Liver (tissue), 9 donors: ENCODE measurements around the gene ELK4. TPM values are rescaled to one million over a fixed set of nuclear protein-coding genes. Genes with fewer than 3 reads are reported as not detected.
A peak's percentile ranks its signal among the peaks of the same experiment; 100 is the strongest.

Experiments
- DNase-seq: peaks from one replicate; pipeline ENCODE4 v3.0.0-alpha.2; 2017; ENCODE audit warnings: low spot score
- H3K27ac ChIP-seq, 2 donors: one replicate each; pipeline ENCODE4 v1.7.0; 2013; ENCODE audit warnings: inconsistent platforms in 2 of 2, low read length in 2 of 2, control low read depth in 1 of 2, low read depth in 1 of 2, mild to moderate bottlenecking in 1 of 2
- H3K27me3 ChIP-seq, 4 donors: one replicate each; pipeline versions ENCODE4 v1.6.1 to v1.7.0; 2013; ENCODE audit warnings: low read length in 3 of 4, inconsistent platforms in 1 of 4, mild to moderate bottlenecking in 1 of 4, moderate library complexity in 1 of 4; ENCODE audit not compliant: control insufficient read depth in 4 of 4, insufficient read depth in 4 of 4
- H3K36me3 ChIP-seq, 4 donors: one replicate each; pipeline versions ENCODE4 v1.6.1 to v1.7.0; 2013; ENCODE audit warnings: low read length in 3 of 4, mild to moderate bottlenecking in 3 of 4, low read depth in 1 of 4, moderate library complexity in 1 of 4; ENCODE audit not compliant: control insufficient read depth in 4 of 4, insufficient read depth in 3 of 4
- H3K4me1 ChIP-seq, 4 donors: one replicate each; pipeline versions ENCODE4 v1.6.1 to v1.7.0; 2013; ENCODE audit warnings: low read length in 3 of 4, mild to moderate bottlenecking in 3 of 4, moderate library complexity in 1 of 4; ENCODE audit not compliant: control insufficient read depth in 4 of 4, insufficient read depth in 4 of 4
- H3K4me3 ChIP-seq, 3 donors: one replicate each; pipeline versions ENCODE4 v1.6.1 to v1.7.0; 2013; ENCODE audit warnings: low read length in 3 of 3, control low read depth in 1 of 3, low read depth in 1 of 3, mild to moderate bottlenecking in 1 of 3
- H3K9ac ChIP-seq, 2 donors: one replicate each; pipeline ENCODE4 v1.7.0; 2013; ENCODE audit warnings: low read length in 2 of 2, mild to moderate bottlenecking in 2 of 2, moderate library complexity in 2 of 2, control low read depth in 1 of 2, low read depth in 1 of 2
- H3K9me3 ChIP-seq, 4 donors: one replicate each; pipeline versions ENCODE4 v1.6.1 to v1.7.0; 2013; ENCODE audit warnings: low read length in 3 of 4; ENCODE audit not compliant: control insufficient read depth in 4 of 4
- EGR1 ChIP-seq, 2 donors: IDR thresholded peaks; 2 replicates each; pipeline ENCODE4 v1.6.1; 2016 to 2018; ENCODE audit warnings: antibody characterized with exemption in 2 of 2, low read depth in 2 of 2
- FOXA1 ChIP-seq: IDR thresholded peaks from 2 replicates; pipeline ENCODE4 v1.6.1; 2016; ENCODE audit warnings: antibody characterized with exemption
- GABPA ChIP-seq, 2 donors: IDR thresholded peaks in 1 of 2; conservative IDR thresholded peaks in 1 of 2; 2 replicates each; pipeline ENCODE4 v1.6.1; 2016; ENCODE audit warnings: antibody characterized with exemption in 2 of 2, mild to moderate bottlenecking in 1 of 2, moderate library complexity in 1 of 2
- JUND ChIP-seq, 2 donors: IDR thresholded peaks; 2 replicates each; pipeline ENCODE4 v1.6.1; 2016; ENCODE audit warnings: antibody characterized with exemption in 2 of 2
- MAX ChIP-seq: IDR thresholded peaks from 2 replicates; pipeline ENCODE4 v1.6.1; 2016; ENCODE audit warnings: antibody characterized with exemption
- NR2F2 ChIP-seq: IDR thresholded peaks from 2 replicates; pipeline ENCODE4 v1.6.1; 2016; ENCODE audit warnings: antibody characterized with exemption
- RAD21 ChIP-seq, 2 donors: IDR thresholded peaks; 2 replicates each; pipeline ENCODE4 v1.6.1; 2016; ENCODE audit warnings: antibody characterized with exemption in 2 of 2, mild to moderate bottlenecking in 2 of 2
- REST ChIP-seq: IDR thresholded peaks from 2 replicates; pipeline ENCODE4 v1.6.1; 2016; ENCODE audit warnings: antibody characterized with exemption, mild to moderate bottlenecking
- YY1 ChIP-seq: IDR thresholded peaks from 2 replicates; pipeline ENCODE4 v1.6.1; 2016; ENCODE audit warnings: antibody characterized with exemption, mild to moderate bottlenecking
- WGBS: extraction: QIAGEN DNeasy Blood & Tissue Kit; methylation state at CpG from one replicate; pipeline ENCODE4 v1.1.7; 2013; 5-methylcytosine and 5-hydroxymethylcytosine counted together
- polyA plus RNA-seq, 2 donors: library from polyadenylated mRNA; stranded (reverse) in 1 of 2; unstranded in 1 of 2; fragments of 200-250 nt in 1 of 2; fragments of >200 nt in 1 of 2; fragmentation: Nextera tagmentation in 1 of 2; extraction: Ambion mirVana in 1 of 2; gene quantifications; one replicate each; pipeline versions ENCODE4 v1.2.1 to v1.2.3, GENCODE V29; 2013 to 2015
- total RNA-seq, 2 donors: library from RNA; depleted of rRNA; stranded (reverse); fragments of >200 nt; gene quantifications; one replicate each; pipeline ENCODE4 v1.2.3, GENCODE V29; 2014
- TF ChIP-seq, protein P1 (sequence below): fragments of 150-350 bp; IDR thresholded peaks from 2 replicates; pipeline ENCODE4 v1.5.1; 2017; ENCODE audit warnings: improper control_type of control experiment, low read depth, low read length; ENCODE audit not compliant: missing input control
- TF ChIP-seq, protein P2 (sequence below): IDR thresholded peaks from 2 replicates; pipeline ENCODE4 v1.6.1; 2016; ENCODE audit warnings: antibody characterized with exemption
- donor health status: healthy.
- donor health status: healthy.
- donor health status: healthy.
- donor health status: healthy.
- donor health status: healthy.

Gene ELK4
- total and polyA plus RNA-seq, 4 donors, result 3.5 to 20.2 (median 6.9) TPM

- TF ChIP-seq, protein P1, sequence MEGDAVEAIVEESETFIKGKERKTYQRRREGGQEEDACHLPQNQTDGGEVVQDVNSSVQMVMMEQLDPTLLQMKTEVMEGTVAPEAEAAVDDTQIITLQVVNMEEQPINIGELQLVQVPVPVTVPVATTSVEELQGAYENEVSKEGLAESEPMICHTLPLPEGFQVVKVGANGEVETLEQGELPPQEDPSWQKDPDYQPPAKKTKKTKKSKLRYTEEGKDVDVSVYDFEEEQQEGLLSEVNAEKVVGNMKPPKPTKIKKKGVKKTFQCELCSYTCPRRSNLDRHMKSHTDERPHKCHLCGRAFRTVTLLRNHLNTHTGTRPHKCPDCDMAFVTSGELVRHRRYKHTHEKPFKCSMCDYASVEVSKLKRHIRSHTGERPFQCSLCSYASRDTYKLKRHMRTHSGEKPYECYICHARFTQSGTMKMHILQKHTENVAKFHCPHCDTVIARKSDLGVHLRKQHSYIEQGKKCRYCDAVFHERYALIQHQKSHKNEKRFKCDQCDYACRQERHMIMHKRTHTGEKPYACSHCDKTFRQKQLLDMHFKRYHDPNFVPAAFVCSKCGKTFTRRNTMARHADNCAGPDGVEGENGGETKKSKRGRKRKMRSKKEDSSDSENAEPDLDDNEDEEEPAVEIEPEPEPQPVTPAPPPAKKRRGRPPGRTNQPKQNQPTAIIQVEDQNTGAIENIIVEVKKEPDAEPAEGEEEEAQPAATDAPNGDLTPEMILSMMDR, result no peak
- TF ChIP-seq, protein P2, sequence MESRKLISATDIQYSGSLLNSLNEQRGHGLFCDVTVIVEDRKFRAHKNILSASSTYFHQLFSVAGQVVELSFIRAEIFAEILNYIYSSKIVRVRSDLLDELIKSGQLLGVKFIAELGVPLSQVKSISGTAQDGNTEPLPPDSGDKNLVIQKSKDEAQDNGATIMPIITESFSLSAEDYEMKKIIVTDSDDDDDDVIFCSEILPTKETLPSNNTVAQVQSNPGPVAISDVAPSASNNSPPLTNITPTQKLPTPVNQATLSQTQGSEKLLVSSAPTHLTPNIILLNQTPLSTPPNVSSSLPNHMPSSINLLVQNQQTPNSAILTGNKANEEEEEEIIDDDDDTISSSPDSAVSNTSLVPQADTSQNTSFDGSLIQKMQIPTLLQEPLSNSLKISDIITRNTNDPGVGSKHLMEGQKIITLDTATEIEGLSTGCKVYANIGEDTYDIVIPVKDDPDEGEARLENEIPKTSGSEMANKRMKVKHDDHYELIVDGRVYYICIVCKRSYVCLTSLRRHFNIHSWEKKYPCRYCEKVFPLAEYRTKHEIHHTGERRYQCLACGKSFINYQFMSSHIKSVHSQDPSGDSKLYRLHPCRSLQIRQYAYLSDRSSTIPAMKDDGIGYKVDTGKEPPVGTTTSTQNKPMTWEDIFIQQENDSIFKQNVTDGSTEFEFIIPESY, result no peak
- no peak for TF ChIP-seq EGR1 (IDR thresholded peaks at IDR 0.05; ENCODE audit: low read depth in 2 of 2)
- no peak for TF ChIP-seq YY1
These were observed 42.8 kb downstream of the ELK4 start (continued) for GRCh38 chr1:205589046-205589445.

GRCh38 chr1:205588636-205589035 lies 43.2 kb downstream of the ELK4 start:
- WGBS, result 55% methylated on average over 6 of the region's 6 CpGs
- no peak for TF ChIP-seq GABPA (IDR thresholded peaks at IDR 0.05 in 1 of 2, conservative IDR thresholded peaks at IDR 0.05 in 1 of 2)
- TF ChIP-seq, protein P2, result no peak
- TF ChIP-seq FOXA1, result no peak
- TF ChIP-seq MAX, result no peak
- TF ChIP-seq, protein P1, result no peak
- TF ChIP-seq RAD21 (IDR thresholded peaks at IDR 0.05), result peak in 1 of 2 donors; percentile 56
- no peak for TF ChIP-seq EGR1 (IDR thresholded peaks at IDR 0.05; ENCODE audit: low read depth in 2 of 2)
- TF ChIP-seq JUND (IDR thresholded peaks at IDR 0.05), result no peak
- H3K4me3 ChIP-seq, result no peak overlapping the region
- H3K36me3 ChIP-seq, result no peaks in the 10 kb centered on the region
- DNase-seq, result no peak
- no peaks in the 10 kb centered on the region for H3K9me3 ChIP-seq
- H3K27ac ChIP-seq, result no peak overlapping the region
- peaks cover 2 to 8% (median 5%) of the 10 kb centered on the region in 4 donors for H3K4me1 ChIP-seq
- H3K27me3 ChIP-seq, result no peaks in the 10 kb centered on the region
- H3K9ac ChIP-seq, result no peak overlapping the region

- Histone ChIP-seq H3K9ac (no peak overlapping the region), H3K27ac (no peak overlapping the region), H3K9me3 (no peaks in the 10 kb centered on the region), H3K4me3 (no peak overlapping the region), H3K4me1 (peaks cover 2 to 5% (median 2%) of the 10 kb centered on the region in 4 donors), H3K36me3 (no peaks in the 10 kb centered on the region), H3K27me3 (no peaks in the 10 kb centered on the region)
- no peak for DNase-seq
- WGBS, result 95% methylated on average over 4 of the region's 4 CpGs
- no peak for TF ChIP-seq NR2F2
- no peak for TF ChIP-seq FOXA1
- TF ChIP-seq, protein P2, result no peak
- no peak for TF ChIP-seq REST
- TF ChIP-seq JUND (IDR thresholded peaks at IDR 0.05), result no peak
- TF ChIP-seq, protein P1, result no peak
These were observed 44.2 kb downstream of the ELK4 start for GRCh38 chr1:205587581-205587980.
